Activated T-cell treated with anti-CD3 and anti-CD28 coated beads, Interleukin-2, amount 50 U/mL, for 72 hours (primary cell): ENCODE results near the gene KHDC1L. TPM values are rescaled to one million over a fixed set of nuclear protein-coding genes. Genes with fewer than 3 reads are reported as not detected.
"Not testable (repeated sequence)": the region's sequence is repeated elsewhere in the genome, so short reads cannot be mapped to it uniquely, and the experiment has no call there.

Experiments used
- ATAC-seq, 2 donors: fragments of 150-1000 bp; cut with Tn5 transposase; replicated peaks in 1 of 2; 2 replicates each; pipeline ENCODE4 v1.10.0; 2021; ENCODE audit warnings: moderate library complexity in 2 of 2, mild to moderate bottlenecking in 1 of 2
- DNase-seq, 2 donors: peaks; one replicate each; pipeline ENCODE4 v3.0.0; 2021 to 2022; ENCODE audit warnings: mixed read lengths in 1 of 2
- H3K27ac Mint-ChIP-seq: one replicate; pipeline ENCODE4 v1.8.0; 2022; ENCODE audit warnings: mild to moderate bottlenecking, moderate library complexity, mixed read lengths
- H3K27me3 Mint-ChIP-seq: one replicate; pipeline ENCODE4 v1.8.0; 2022; ENCODE audit warnings: low read depth, mixed read lengths
- H3K36me3 Mint-ChIP-seq, 2 donors: one replicate each; pipeline ENCODE4 v1.8.0; 2022; ENCODE audit warnings: mixed read lengths in 2 of 2, mild to moderate bottlenecking in 1 of 2; ENCODE audit not compliant: insufficient read depth in 2 of 2
- H3K4me1 Mint-ChIP-seq: one replicate; pipeline ENCODE4 v1.8.0; 2022; ENCODE audit warnings: low read depth, mixed read lengths
- H3K4me3 Mint-ChIP-seq, 2 donors: one replicate each; pipeline ENCODE4 v1.8.0; 2022; ENCODE audit warnings: mild to moderate bottlenecking in 2 of 2, mixed read lengths in 2 of 2, moderate library complexity in 2 of 2
- H3K9me3 Mint-ChIP-seq, 2 donors: one replicate each; pipeline ENCODE4 v1.8.0; 2022; ENCODE audit warnings: mixed read lengths in 2 of 2
- total RNA-seq, 2 donors: library from RNA; stranded (reverse); gene quantifications; one replicate each; pipeline ENCODE4 v1.2.3, GENCODE V29; 2022

KHDC1L gene, protein sequence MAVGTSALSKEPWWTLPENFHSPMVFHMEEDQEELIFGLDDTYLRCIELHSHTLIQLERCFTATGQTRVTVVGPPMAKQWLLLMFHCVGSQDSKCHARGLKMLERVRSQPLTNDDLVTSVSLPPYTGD
- total RNA-seq = not detected

DNA sequence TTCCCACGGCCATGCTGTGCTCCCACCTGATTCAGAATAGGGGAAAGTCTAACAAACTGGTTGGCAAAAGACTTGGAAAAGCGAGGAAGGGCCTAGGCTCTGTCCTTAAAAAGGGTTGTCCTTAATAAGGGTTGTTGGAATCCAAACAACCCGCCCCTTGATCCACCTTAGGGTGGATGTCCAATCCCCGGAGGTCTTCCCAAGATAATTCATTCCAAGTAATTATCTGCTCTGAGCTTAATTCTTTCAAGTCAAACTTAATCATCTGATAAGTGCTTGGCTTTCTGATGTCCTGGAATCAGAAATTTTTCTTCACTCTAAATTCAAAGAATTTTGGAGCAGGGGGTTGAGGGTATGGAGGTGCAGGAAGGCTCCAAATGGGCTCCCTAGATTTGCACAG is at the start of gene KHDC1L:
KHDC1L (minus strand) TSS at position 101 of the 400 bp plus-strand sequence; CDS start at position 13, 88 bp downstream.
- Mint-ChIP-seq H3K4me3 (no peak within 1 kb of the TSS), H3K27ac (no peak within 1 kb of the TSS), H3K36me3 (no peaks in the 10 kb centered on the region), H3K27me3 (no peaks in the 10 kb centered on the region), H3K9me3 (no peaks in the 10 kb centered on the region), H3K4me1 (peaks cover 5% of the 10 kb centered on the region)
- ATAC-seq (no peak), DNase-seq (no peak)

- H3K36me3 Mint-ChIP-seq, H3K27me3 Mint-ChIP-seq, ATAC-seq, H3K9me3 Mint-ChIP-seq, DNase-seq, H3K4me3 Mint-ChIP-seq, H3K27ac Mint-ChIP-seq: not testable (repeated sequence)
- H3K4me1 Mint-ChIP-seq = peaks cover 21% of the 10 kb centered on the region
Measured at GRCh38 chr6:73269296-73269695, 44.0 kb upstream of the KHDC1L start.

DNA sequence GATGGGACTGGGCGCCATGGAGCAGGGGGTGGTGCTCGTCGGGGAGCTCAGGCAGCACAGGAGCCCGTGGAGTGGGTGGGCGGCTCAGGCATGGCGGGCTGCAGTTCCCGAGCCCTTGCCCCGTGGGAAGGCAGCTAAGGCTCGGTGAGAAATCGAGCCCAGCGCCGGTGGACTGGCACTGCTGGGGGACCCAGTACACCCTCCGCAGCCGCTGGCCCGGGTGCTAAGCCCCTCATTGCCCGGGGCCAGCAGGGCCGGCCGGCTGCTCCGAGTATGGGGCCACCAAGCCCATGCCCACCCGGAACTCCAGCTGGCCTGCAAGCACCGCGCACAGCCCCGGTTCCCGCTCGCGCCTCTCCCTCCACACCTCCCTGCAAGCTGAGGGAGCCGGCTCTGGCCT is 43.6 kb upstream of the KHDC1L start:
- not testable (repeated sequence) for H3K36me3 Mint-ChIP-seq, DNase-seq, H3K27me3 Mint-ChIP-seq, ATAC-seq, H3K4me3 Mint-ChIP-seq, H3K9me3 Mint-ChIP-seq, H3K27ac Mint-ChIP-seq
- peaks cover 25% of the 10 kb centered on the region for H3K4me1 Mint-ChIP-seq

- Mint-ChIP-seq H3K36me3 (peaks cover 0 to 7% of the 10 kb centered on the region in 2 donors), H3K27ac (no peak overlapping the region), H3K4me3 (peak overlapping the region; percentile 82 to 84), H3K27me3 (no peaks in the 10 kb centered on the region), H3K4me1 (peaks cover 36% of the 10 kb centered on the region), H3K9me3 (no peaks in the 10 kb centered on the region)
- ATAC-seq (no peak), DNase-seq (no peak)
Measured at GRCh38 chr6:73264446-73264845, 39.1 kb upstream of the KHDC1L start.

DNA sequence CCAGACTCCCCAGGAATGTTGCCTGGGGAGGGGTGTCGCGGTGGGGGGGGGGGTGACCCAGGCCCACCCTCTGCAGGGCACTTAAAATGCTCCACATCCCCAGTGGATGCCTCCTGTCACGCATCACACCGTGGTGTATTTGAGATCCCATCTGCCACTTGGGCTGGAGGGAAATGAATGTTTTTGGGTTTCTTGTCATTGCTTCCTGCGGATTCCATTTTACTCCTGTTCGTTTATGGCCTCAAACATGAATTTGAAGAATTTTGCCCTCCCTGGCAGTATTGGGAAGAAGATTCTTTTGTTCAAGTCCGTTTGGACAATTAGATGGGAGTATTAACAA is 38.2 kb upstream of the KHDC1L start:
- peaks cover 0 to 7% of the 10 kb centered on the region in 2 donors for H3K36me3 Mint-ChIP-seq
- ATAC-seq (peak; percentile 5 to 20), DNase-seq (no peak)
- no peaks in the 10 kb centered on the region for H3K27me3 Mint-ChIP-seq
- peak overlapping the region; percentile 68 for H3K27ac Mint-ChIP-seq
- H3K9me3 Mint-ChIP-seq = no peaks in the 10 kb centered on the region
- H3K4me3 Mint-ChIP-seq = peak overlapping the region; percentile 82 to 84
- peaks cover 36% of the 10 kb centered on the region for H3K4me1 Mint-ChIP-seq

GRCh38 chr6:73262671-73263569 is 37.6 kb upstream of the KHDC1L start, which contains the start of gene KHDC1:
TSS of gene KHDC1 (minus strand) at chr6:73263196. CDS start at chr6:73242517, 20,679 bp downstream.
- peaks cover 36% of the 10 kb centered on the region for H3K4me1 Mint-ChIP-seq
- H3K36me3 Mint-ChIP-seq = peaks cover 0 to 5% of the 10 kb centered on the region in 2 donors
- H3K4me3 Mint-ChIP-seq = peak within 1 kb of the TSS; percentile 82 to 100
- DNase-seq (peak; percentile 71 to 72), ATAC-seq (peak; percentile 94 to 96)
- no peaks in the 10 kb centered on the region for H3K9me3 Mint-ChIP-seq
- no peaks in the 10 kb centered on the region for H3K27me3 Mint-ChIP-seq
- peak within 1 kb of the TSS; percentile 99 for H3K27ac Mint-ChIP-seq

GRCh38 chr6:73258721-73259120 is 33.4 kb upstream of the KHDC1L start:
- Mint-ChIP-seq H3K4me3 (no peak overlapping the region), H3K9me3 (no peaks in the 10 kb centered on the region), H3K4me1 (peaks cover 9% of the 10 kb centered on the region), H3K27ac (no peak overlapping the region), H3K36me3 (no peaks in the 10 kb centered on the region), H3K27me3 (no peaks in the 10 kb centered on the region)
- ATAC-seq (no peak), DNase-seq (no peak)

- H3K9me3 Mint-ChIP-seq, H3K4me1 Mint-ChIP-seq, H3K27me3 Mint-ChIP-seq, H3K4me3 Mint-ChIP-seq, ATAC-seq, H3K27ac Mint-ChIP-seq, H3K36me3 Mint-ChIP-seq, DNase-seq: not testable (repeated sequence)
Measured at GRCh38 chr6:73254323-73254722, 29.0 kb upstream of the KHDC1L start.

GRCh38 chr6:73252703-73253102 is 27.4 kb upstream of the KHDC1L start:
- DNase-seq (no peak), ATAC-seq (no peak)
- Mint-ChIP-seq H3K9me3 (no peaks in the 10 kb centered on the region), H3K27me3 (no peaks in the 10 kb centered on the region), H3K4me3 (no peak overlapping the region), H3K4me1 (no peaks in the 10 kb centered on the region), H3K27ac (no peak overlapping the region), H3K36me3 (no peaks in the 10 kb centered on the region)

- Mint-ChIP-seq H3K27ac (no peak overlapping the region), H3K36me3 (no peaks in the 10 kb centered on the region), H3K4me3 (no peak overlapping the region), H3K9me3 (no peaks in the 10 kb centered on the region), H3K27me3 (no peaks in the 10 kb centered on the region), H3K4me1 (no peaks in the 10 kb centered on the region)
- ATAC-seq = no peak
- DNase-seq = no peak
Measured at GRCh38 chr6:73250016-73250415, 24.7 kb upstream of the KHDC1L start.

GRCh38 chr6:73248192-73248903 is 23.1 kb upstream of the KHDC1L start:
- Mint-ChIP-seq H3K27ac (no peak overlapping the region), H3K36me3 (no peaks in the 10 kb centered on the region), H3K27me3 (peaks cover 6% of the 10 kb centered on the region), H3K4me1 (no peaks in the 10 kb centered on the region), H3K4me3 (no peak overlapping the region), H3K9me3 (no peaks in the 10 kb centered on the region)
- DNase-seq (no peak), ATAC-seq (no peak)

- ATAC-seq (no peak), DNase-seq (no peak)
- H3K9me3 Mint-ChIP-seq = no peaks in the 10 kb centered on the region
- H3K27ac Mint-ChIP-seq = no peak overlapping the region
- no peaks in the 10 kb centered on the region for H3K36me3 Mint-ChIP-seq
- no peak overlapping the region for H3K4me3 Mint-ChIP-seq
- H3K27me3 Mint-ChIP-seq = peaks cover 6% of the 10 kb centered on the region
- H3K4me1 Mint-ChIP-seq = no peaks in the 10 kb centered on the region
Measured at GRCh38 chr6:73242001-73242400, 16.7 kb upstream of the KHDC1L start.

DNA sequence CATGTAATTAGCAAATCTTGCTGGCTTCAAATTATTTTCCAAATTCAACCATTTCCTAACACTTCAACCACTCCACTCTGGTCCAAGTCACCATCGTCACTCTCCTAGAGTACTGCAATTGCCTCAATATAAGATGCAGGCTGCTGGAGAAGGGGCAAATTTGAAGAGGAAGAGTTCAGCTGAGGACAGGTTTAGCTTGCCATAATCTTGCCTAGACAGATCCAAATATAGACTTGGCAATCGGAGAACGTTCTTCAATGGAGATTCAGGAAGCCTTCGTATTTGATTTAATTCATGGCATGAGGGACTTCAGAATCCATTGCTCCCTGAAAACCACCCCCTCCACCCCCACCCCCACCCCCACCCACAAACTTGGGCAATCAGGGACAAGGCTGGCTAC is 15.4 kb upstream of the KHDC1L start:
- DNase-seq (no peak), ATAC-seq (no peak)
- Mint-ChIP-seq H3K27ac (no peak overlapping the region), H3K27me3 (peaks cover 6% of the 10 kb centered on the region), H3K36me3 (no peaks in the 10 kb centered on the region), H3K4me3 (no peak overlapping the region), H3K4me1 (no peaks in the 10 kb centered on the region), H3K9me3 (no peaks in the 10 kb centered on the region)
